H1 (cell line): ENCODE measurements around the gene DRC7.

Experiments
- KDM1A ChIP-seq: fragments of 200-600, 300-600 bp; sonication (generic); IDR thresholded peaks from 2 replicates; pipeline ENCODE4 v1.7.1; 2016; ENCODE audit warnings: mild to moderate bottlenecking, low read length, borderline replicate concordance
- MAFK ChIP-seq: IDR thresholded peaks from 2 replicates; pipeline ENCODE4 v1.6.1; 2012; ENCODE audit warnings: low read depth, mild to moderate bottlenecking, improper control_type of control experiment, low read length
- POLR2A ChIP-seq, 2 experiments: IDR thresholded peaks; 1 replicate in 1 of 2; 2 replicates in 1 of 2; pipeline ENCODE4 v1.6.1; 2011; ENCODE audit warnings: low read depth in 2 of 2, low read length in 2 of 2, mild to moderate bottlenecking in 2 of 2; ENCODE audit errors: control extremely low read depth in 1 of 2
- SIN3A ChIP-seq, 2 experiments: IDR thresholded peaks in 1 of 2; conservative IDR thresholded peaks in 1 of 2; 2 replicates each; pipeline ENCODE4 v1.6.1; 2011 to 2012; ENCODE audit warnings: low read length in 2 of 2, improper control_type of control experiment in 1 of 2, low read depth in 1 of 2, mild to moderate bottlenecking in 1 of 2
- SP1 ChIP-seq: IDR thresholded peaks from 2 replicates; pipeline ENCODE4 v1.6.1; 2011; ENCODE audit warnings: low read depth, low read length
- TF ChIP-seq, protein P1 (sequence below): IDR thresholded peaks from 2 replicates; pipeline ENCODE4 v1.6.1; 2011; ENCODE audit warnings: low read length, improper control_type of control experiment
- TF ChIP-seq, protein P2 (sequence below), 3 experiments: IDR thresholded peaks; 1 replicate in 2 of 3; 2 replicates in 1 of 3; pipeline versions ENCODE4 v1.5.1 to v1.6.1; 2011; ENCODE audit warnings: low read length in 3 of 3, mild to moderate bottlenecking in 3 of 3, inconsistent platforms in 2 of 3, low read depth in 1 of 3, moderate library complexity in 1 of 3; ENCODE audit not compliant: insufficient read depth in 1 of 3; ENCODE audit errors: control extremely low read depth in 1 of 3

DNA sequence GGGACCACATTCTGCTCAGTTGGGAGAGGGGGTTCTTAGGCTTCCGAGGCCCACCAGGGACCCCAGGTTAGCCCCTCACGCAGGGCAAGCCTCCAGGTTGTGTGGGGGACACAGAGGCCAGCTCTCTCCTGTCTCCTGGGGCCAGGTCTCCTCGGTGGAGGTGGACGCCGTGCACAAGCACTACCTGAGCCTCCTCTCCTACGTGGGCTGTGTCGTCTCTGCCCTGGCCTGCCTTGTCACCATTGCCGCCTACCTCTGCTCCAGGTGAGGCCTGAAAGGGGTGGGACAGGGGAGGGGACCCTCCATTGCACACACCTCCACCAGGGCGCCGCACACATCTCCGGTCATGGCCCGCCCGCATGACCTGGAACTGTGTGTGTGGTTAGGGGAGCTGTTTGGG lies 37.4 kb upstream of the DRC7 start:
- no peak for TF ChIP-seq POLR2A (IDR thresholded peaks at IDR 0.05; ENCODE audit: control extremely low read depth in 1 of 2, low read depth in 2 of 2, low read length in 2 of 2)
- TF ChIP-seq KDM1A: no peak
- TF ChIP-seq, protein P1, sequence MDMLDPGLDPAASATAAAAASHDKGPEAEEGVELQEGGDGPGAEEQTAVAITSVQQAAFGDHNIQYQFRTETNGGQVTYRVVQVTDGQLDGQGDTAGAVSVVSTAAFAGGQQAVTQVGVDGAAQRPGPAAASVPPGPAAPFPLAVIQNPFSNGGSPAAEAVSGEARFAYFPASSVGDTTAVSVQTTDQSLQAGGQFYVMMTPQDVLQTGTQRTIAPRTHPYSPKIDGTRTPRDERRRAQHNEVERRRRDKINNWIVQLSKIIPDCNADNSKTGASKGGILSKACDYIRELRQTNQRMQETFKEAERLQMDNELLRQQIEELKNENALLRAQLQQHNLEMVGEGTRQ: no peak
- TF ChIP-seq, protein P2, sequence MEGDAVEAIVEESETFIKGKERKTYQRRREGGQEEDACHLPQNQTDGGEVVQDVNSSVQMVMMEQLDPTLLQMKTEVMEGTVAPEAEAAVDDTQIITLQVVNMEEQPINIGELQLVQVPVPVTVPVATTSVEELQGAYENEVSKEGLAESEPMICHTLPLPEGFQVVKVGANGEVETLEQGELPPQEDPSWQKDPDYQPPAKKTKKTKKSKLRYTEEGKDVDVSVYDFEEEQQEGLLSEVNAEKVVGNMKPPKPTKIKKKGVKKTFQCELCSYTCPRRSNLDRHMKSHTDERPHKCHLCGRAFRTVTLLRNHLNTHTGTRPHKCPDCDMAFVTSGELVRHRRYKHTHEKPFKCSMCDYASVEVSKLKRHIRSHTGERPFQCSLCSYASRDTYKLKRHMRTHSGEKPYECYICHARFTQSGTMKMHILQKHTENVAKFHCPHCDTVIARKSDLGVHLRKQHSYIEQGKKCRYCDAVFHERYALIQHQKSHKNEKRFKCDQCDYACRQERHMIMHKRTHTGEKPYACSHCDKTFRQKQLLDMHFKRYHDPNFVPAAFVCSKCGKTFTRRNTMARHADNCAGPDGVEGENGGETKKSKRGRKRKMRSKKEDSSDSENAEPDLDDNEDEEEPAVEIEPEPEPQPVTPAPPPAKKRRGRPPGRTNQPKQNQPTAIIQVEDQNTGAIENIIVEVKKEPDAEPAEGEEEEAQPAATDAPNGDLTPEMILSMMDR (IDR thresholded peaks at IDR 0.05; ENCODE audit: control extremely low read depth in 1 of 3, insufficient read depth in 1 of 3, low read depth in 1 of 3, low read length in 3 of 3): no peak
- no peak for TF ChIP-seq MAFK
- no peak for TF ChIP-seq SP1
- no peak for TF ChIP-seq SIN3A (conservative IDR thresholded peaks at IDR 0.05 in 1 of 2, IDR thresholded peaks at IDR 0.05 in 1 of 2; ENCODE audit: low read depth in 1 of 2, low read length in 2 of 2)
